GM18951 (cell line): ENCODE data around the gene EPS15.

Experiments used
- POLR2A ChIP-seq: IDR thresholded peaks from 4 replicates; pipeline ENCODE4 v1.6.1; 2011; ENCODE audit warnings: mild to moderate bottlenecking; ENCODE audit not compliant: insufficient read length, insufficient read depth; ENCODE audit errors: extremely low read depth
- in situ Hi-C: fragments of 300-500 bp; cut with MboI; formaldehyde crosslinking; loops from one replicate; pipeline ENCODE4 v1.12.0; 2022; ENCODE audit warnings: low sequenced_read_pairs, mixed read lengths, inconsistent platforms; ENCODE audit not compliant: unreplicated experiment

The EPS15 gene

DNA sequence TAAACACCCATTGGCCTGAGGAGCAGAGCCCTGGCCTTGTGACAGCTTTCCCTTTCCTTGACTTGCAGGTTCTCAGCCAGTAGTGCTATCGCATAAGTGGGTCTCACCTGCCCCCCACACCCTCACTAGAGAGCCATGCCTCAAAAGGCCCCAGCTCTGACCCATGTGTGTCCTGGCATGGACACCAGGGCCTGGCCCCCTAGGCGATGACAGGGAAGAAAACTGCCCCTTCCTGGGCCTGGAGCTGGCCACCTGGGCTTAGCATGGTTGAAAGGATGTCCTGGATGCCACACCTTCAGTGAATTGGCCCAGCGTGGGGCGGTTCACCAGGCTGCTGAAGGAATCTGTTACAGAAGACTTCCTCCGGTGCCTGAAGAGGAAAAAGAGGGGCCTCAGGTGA lies 207.2 kb downstream of the EPS15 start:
- no peak for TF ChIP-seq POLR2A
- in situ Hi-C loops, result no loop called here

- no peak for TF ChIP-seq POLR2A
- in situ Hi-C loops, result no loop called here
Observed at GRCh38 chr1:51310871-51311613, 208.0 kb downstream of the EPS15 start.

GRCh38 chr1:51309291-51309690 lies 209.8 kb downstream of the EPS15 start:
- no peak for TF ChIP-seq POLR2A
- in situ Hi-C loops, result no loop called here

DNA sequence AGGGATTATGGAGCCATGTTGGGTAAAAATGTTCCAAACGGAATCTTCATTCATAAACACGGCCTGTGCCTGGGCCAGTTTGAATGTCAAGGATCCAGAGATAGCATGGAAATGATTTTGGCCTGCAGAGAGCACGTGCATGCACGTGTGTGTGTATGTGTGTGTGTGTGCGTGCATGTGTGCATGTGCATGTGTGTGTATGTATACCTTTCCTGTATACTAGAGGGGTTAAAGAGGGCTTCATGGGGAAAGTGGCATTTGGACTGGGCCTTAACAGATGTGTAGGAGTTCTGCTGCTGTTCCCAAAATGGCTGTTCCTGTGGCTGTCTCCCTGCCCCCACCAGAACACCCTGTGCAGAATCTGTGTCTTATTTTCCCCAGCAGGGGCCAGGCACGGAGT lies 210.4 kb downstream of the EPS15 start:
- TF ChIP-seq POLR2A, result no peak
- in situ Hi-C loops, result no loop called here

DNA sequence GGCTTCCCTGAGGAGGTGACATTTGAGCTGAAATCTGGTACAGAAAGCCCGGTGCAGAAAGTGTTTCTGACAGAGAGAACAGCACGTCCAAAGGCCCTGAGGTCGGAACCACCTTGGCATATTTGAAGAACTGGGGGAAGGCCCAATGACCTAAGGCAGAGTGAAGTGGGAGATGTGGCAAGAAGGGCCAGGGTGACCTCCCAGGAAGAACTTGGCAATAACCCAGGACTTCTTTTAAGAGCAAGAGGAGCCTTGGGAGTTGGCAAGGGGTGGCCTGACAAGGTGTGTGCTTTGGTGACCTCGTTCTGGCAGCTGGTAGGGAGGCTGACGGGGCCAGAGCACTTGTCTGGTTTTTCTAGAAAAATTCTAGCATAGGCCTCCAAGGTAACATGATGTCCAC lies 212.1 kb downstream of the EPS15 start:
- no peak for TF ChIP-seq POLR2A
- in situ Hi-C loops, result no loop called here

DNA sequence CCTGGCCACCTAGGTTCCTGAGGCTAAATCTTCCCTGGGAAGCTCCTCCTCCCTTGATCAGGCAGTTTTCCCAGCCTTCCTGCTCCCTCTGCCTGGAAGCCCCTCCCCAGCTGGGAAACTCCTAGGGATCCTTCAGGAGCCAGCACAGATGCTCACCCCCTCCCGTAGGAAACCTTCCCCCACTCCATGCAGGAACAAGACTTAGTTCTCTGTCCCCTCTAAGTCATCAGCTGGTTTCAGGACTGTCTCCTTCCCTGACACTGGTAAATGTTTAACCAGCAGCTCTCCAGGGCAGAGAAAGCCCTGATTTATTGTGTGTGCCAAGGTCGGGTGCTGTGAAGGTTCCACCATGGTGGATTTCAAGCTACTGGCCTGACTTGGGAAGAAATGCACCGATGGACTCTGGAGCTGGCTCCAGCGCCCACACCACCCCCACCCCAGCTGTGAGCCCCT lies 213.7 kb downstream of the EPS15 start:
- TF ChIP-seq POLR2A, result no peak
- in situ Hi-C loops, result no loop called here

DNA sequence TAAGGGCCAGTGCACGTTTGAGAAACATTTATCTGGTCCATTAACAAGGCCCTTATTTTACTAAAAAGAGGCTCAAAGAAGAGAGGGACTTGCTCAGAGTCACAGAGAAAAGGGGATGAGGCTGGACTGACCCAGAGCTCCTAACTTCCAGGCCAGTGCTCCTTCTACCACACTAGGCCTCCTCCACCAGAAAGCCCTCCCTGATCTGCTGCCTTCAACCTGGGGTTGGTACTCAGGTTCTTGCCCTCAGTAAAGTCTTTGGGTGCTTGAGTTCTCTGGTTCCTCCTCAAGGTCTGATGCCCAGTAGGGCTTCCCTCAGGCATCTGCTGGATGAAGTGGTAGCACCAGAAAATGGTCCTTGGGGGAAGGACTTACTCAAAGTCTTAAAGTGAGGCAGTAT lies 214.7 kb downstream of the EPS15 start:
- in situ Hi-C loops, result no loop called here
- no peak for TF ChIP-seq POLR2A
